Measurements from ENCODE around the gene PCSK7. TPM values are rescaled to one million over a fixed set of nuclear protein-coding genes. Genes with fewer than 3 reads are reported as not detected.
A peak's percentile ranks its signal among the peaks of the same experiment; 100 is the strongest.

Gene PCSK7
- total RNA-seq, 4 donors from 2014 or later = 14.5 to 19.9 (median 16.4) TPM

DNA sequence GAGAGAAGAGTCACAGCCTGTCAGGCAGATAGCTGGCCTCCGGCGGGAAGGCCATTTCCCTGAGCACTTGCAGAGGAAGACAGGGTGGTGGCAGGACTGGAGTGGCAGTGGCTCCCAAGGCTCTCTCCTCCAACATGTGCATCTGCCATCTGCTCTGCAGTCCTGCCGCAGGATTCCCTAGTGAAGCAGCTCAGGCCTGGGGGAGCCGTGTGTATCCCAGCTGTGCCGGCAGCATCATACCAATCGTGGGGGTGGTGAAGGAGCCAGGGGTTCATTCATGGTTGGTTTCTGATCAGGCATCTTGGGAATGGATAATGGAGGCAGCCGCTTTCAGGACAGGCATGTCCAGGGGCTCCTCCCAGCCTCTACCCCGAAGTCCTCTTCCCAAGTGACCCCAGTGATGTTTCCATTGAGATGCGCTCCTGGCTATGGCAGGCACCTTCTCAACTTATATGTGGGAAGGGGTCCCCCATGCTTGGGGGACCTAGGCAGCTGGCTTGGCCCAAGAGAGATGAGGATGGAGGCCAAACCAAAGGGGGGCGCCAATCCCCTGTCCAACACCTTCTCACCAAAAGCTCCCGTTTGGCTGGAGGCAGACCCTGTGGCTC is 26.6 kb downstream of the PCSK7 start:
- no peak for ATAC-seq
- peaks cover 0 to 16% of the 10 kb centered on the region in 2 donors for H3K36me3 ChIP-seq
- no peaks in the 10 kb centered on the region for H3K27me3 ChIP-seq
- no peak overlapping the region for H3K4me3 ChIP-seq
- peak overlapping the region in 2 of 4 donors; percentile 15 to 77 for H3K27ac ChIP-seq
- in situ Hi-C loops (cut with MboI; ENCODE audit: low sequenced_read_pairs in 4 of 4) (no loop called here), intact Hi-C loops (cut with DNase I; ENCODE audit: low total_unique reads) (no loop called here)
- H3K4me1 ChIP-seq = peaks cover 22 to 25% of the 10 kb centered on the region in 2 donors
- no peak for TF ChIP-seq POLR2A (IDR thresholded peaks at IDR 0.05)
- TF ChIP-seq, protein P1, sequence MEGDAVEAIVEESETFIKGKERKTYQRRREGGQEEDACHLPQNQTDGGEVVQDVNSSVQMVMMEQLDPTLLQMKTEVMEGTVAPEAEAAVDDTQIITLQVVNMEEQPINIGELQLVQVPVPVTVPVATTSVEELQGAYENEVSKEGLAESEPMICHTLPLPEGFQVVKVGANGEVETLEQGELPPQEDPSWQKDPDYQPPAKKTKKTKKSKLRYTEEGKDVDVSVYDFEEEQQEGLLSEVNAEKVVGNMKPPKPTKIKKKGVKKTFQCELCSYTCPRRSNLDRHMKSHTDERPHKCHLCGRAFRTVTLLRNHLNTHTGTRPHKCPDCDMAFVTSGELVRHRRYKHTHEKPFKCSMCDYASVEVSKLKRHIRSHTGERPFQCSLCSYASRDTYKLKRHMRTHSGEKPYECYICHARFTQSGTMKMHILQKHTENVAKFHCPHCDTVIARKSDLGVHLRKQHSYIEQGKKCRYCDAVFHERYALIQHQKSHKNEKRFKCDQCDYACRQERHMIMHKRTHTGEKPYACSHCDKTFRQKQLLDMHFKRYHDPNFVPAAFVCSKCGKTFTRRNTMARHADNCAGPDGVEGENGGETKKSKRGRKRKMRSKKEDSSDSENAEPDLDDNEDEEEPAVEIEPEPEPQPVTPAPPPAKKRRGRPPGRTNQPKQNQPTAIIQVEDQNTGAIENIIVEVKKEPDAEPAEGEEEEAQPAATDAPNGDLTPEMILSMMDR (IDR thresholded peaks at IDR 0.05 in 4 of 5, conservative IDR thresholded peaks at IDR 0.05 in 1 of 5) = no peak
- no peak for DNase-seq
- H3K9me3 ChIP-seq = no peaks in the 10 kb centered on the region

DNA sequence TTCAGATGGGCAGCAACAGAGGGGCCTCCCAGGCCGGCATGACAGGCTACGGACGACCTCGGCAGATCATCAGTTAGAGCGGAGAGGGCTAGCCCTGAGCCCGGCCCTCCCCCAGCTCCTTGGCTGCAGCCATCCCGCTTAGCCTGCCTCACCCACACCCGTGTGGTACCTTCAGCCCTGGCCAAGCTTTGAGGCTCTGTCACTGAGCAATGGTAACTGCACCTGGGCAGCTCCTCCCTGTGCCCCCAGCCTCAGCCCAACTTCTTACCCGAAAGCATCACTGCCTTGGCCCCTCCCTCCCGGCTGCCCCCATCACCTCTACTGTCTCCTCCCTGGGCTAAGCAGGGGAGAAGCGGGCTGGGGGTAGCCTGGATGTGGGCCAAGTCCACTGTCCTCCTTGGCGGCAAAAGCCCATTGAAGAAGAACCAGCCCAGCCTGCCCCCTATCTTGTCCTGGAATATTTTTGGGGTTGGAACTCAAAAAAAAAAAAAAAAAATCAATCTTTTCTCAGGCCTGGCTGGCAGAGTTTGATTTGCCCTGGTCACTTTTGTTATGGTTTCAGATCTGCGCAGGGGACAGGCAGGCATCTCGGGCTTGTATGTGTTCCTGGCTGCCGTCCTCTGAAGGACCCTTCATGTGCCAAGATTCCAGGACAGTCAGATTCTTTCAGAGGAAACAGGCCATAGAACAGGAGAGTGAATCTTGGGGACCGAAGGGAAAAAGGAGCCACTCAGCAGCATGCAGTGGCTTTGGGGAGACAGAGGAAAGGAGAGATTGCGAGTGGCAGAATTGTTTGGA is 27.4 kb downstream of the PCSK7 start:
- no peak for ATAC-seq
- H3K36me3 ChIP-seq = peaks cover 0 to 16% of the 10 kb centered on the region in 2 donors
- TF ChIP-seq, protein P1 (IDR thresholded peaks at IDR 0.05 in 4 of 5, conservative IDR thresholded peaks at IDR 0.05 in 1 of 5) = no peak
- TF ChIP-seq POLR2A (IDR thresholded peaks at IDR 0.05) = no peak
- H3K27me3 ChIP-seq = no peaks in the 10 kb centered on the region
- in situ Hi-C loops (cut with MboI; ENCODE audit: low sequenced_read_pairs in 4 of 4) = no loop called here
- no peak overlapping the region for H3K4me3 ChIP-seq
- intact Hi-C loops (cut with DNase I; ENCODE audit: low total_unique reads) = no loop called here
- H3K27ac ChIP-seq = peak overlapping the region; percentile 25 to 78 (median 60)
- H3K4me1 ChIP-seq = peaks cover 25% of the 10 kb centered on the region in 2 donors
- DNase-seq = no peak
- no peaks in the 10 kb centered on the region for H3K9me3 ChIP-seq

DNA sequence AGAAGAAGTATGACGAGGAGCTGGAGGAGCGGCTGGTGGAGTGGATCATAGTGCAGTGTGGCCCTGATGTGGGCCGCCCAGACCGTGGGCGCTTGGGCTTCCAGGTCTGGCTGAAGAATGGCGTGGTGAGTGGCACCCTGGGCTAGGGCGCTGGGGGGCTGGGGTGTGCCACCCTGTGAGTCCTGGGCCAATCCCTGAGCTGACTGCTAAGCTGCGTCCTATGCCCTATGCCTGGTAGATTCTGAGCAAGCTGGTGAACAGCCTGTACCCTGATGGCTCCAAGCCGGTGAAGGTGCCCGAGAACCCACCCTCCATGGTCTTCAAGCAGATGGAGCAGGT is 28.8 kb downstream of the PCSK7 start:
- Histone ChIP-seq H3K9me3 (no peaks in the 10 kb centered on the region), H3K27me3 (no peaks in the 10 kb centered on the region), H3K36me3 (peaks cover 0 to 16% of the 10 kb centered on the region in 2 donors), H3K4me3 (peak overlapping the region in 1 of 4 donors; percentile 5), H3K4me1 (peaks cover 25% of the 10 kb centered on the region in 2 donors), H3K27ac (peak overlapping the region; percentile 74 to 78 (median 76))
- intact Hi-C loops (cut with DNase I; ENCODE audit: low total_unique reads) = no loop called here
- TF ChIP-seq, protein P1 (IDR thresholded peaks at IDR 0.05 in 4 of 5, conservative IDR thresholded peaks at IDR 0.05 in 1 of 5) = no peak
- no peak for DNase-seq
- no peak for ATAC-seq
- in situ Hi-C loops (cut with MboI; ENCODE audit: low sequenced_read_pairs in 4 of 4) = no loop called here

DNA sequence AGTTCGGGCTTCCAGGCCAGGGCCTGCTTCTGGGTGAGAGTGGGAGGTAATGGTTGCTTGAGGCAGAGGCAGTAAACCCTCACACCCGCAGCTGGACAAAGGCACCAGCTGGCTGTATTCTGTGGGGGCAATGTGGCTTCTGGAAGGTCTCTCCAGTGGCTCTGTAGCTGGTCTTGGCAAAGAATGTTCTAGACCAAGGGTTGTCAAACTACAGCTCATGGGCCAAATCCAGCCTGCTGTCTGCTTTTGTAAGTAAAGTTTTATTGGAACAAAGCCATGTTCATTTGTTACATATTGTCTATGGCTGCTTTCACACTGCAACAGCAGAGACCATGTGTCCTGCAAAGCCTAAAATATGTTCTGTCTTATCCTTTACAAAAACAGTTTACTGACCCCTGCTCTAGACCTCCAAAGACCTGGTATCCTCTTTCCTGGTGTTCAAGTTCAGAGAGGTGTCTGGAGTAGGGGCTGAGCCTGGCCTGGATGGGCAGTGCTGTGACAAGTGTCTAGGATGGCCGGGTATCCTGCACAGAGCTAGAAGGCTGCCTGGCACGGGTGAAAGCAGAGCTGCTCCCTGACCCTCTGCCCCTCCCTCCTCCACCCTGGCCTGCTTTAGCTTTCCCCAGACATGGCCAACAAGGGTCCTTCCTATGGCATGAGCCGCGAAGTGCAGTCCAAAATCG is 29.3 kb downstream of the PCSK7 start:
- peaks cover 0 to 16% of the 10 kb centered on the region in 2 donors for H3K36me3 ChIP-seq
- no peak for ATAC-seq
- TF ChIP-seq, protein P1 (IDR thresholded peaks at IDR 0.05 in 4 of 5, conservative IDR thresholded peaks at IDR 0.05 in 1 of 5) = no peak
- no peak for TF ChIP-seq POLR2A (IDR thresholded peaks at IDR 0.05)
- H3K4me3 ChIP-seq = peak overlapping the region in 2 of 4 donors; percentile 45 to 57
- intact Hi-C loops (cut with DNase I; ENCODE audit: low total_unique reads) = no loop called here
- no peak for DNase-seq
- in situ Hi-C loops (cut with MboI; ENCODE audit: low sequenced_read_pairs in 4 of 4) = no loop called here
- H3K4me1 ChIP-seq = peaks cover 25% of the 10 kb centered on the region in 2 donors
- no peaks in the 10 kb centered on the region for H3K9me3 ChIP-seq
- H3K27me3 ChIP-seq = no peaks in the 10 kb centered on the region
- peak overlapping the region; percentile 74 to 78 (median 76) for H3K27ac ChIP-seq
